ENCODE measurements around the gene ZDHHC14.

GRCh38 chr6:157649311-157650260 is 268.6 kb downstream of the ZDHHC14 start:
- TF ChIP-seq CTCF (IDR thresholded peaks at IDR 0.05) (no peak), MAZ (IDR thresholded peaks at IDR 0.05; ENCODE audit: borderline replicate concordance, low read depth, low read length) (no peak)
- TF ChIP-seq, protein P1, sequence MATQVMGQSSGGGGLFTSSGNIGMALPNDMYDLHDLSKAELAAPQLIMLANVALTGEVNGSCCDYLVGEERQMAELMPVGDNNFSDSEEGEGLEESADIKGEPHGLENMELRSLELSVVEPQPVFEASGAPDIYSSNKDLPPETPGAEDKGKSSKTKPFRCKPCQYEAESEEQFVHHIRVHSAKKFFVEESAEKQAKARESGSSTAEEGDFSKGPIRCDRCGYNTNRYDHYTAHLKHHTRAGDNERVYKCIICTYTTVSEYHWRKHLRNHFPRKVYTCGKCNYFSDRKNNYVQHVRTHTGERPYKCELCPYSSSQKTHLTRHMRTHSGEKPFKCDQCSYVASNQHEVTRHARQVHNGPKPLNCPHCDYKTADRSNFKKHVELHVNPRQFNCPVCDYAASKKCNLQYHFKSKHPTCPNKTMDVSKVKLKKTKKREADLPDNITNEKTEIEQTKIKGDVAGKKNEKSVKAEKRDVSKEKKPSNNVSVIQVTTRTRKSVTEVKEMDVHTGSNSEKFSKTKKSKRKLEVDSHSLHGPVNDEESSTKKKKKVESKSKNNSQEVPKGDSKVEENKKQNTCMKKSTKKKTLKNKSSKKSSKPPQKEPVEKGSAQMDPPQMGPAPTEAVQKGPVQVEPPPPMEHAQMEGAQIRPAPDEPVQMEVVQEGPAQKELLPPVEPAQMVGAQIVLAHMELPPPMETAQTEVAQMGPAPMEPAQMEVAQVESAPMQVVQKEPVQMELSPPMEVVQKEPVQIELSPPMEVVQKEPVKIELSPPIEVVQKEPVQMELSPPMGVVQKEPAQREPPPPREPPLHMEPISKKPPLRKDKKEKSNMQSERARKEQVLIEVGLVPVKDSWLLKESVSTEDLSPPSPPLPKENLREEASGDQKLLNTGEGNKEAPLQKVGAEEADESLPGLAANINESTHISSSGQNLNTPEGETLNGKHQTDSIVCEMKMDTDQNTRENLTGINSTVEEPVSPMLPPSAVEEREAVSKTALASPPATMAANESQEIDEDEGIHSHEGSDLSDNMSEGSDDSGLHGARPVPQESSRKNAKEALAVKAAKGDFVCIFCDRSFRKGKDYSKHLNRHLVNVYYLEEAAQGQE (IDR thresholded peaks at IDR 0.05): no peak

Data from A549 (cell line).